ENCODE results near the gene APOL1. TPM values are rescaled to one million over a fixed set of nuclear protein-coding genes. Genes with fewer than 3 reads are reported as not detected.

The APOL1 gene
- polyA plus RNA-seq, 1 of the 3 experiments (the other 2 are of a cell fraction) = 0.56 TPM

DNA sequence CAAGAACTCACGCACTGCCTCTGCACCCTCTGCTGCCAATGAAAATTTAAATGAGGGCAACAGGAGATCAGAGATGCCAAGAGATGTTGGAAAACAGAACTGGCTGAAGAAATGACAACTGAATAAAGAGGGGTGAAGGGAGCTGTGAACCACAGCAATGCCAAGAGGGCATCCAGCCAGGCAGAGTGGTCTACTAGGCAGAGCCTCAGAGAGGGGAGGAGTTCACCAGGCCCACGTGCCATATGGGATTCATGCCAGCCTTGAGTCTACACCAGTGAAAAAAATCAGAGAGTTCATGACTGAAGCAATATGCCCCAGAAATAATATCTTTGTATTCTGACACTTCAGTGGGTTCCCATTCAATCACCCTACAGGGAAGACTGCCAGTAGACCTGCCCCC is 18.0 kb upstream of the APOL1 start:
- H3K4me2 ChIP-seq = no peak overlapping the region
- 81% methylated on average over 2 of the region's 2 CpGs for WGBS (ENCODE audit: low lambda C conversion rate)
- no peak overlapping the region for H2AFZ ChIP-seq (ENCODE audit: low read depth)
- H3K9me2 ChIP-seq = no peaks in the 10 kb centered on the region
- H3F3A ChIP-seq (replicated peaks; ENCODE audit: insufficient read depth) = peaks cover 7% of the 10 kb centered on the region
- H3K4me1 ChIP-seq (ENCODE audit: control insufficient read depth in 1 of 2, insufficient read depth in 2 of 2, low read depth in 1 of 2, low read length in 1 of 2) = peaks cover 10 to 24% of the 10 kb centered on the region in 2 experiments; a peak in 1 of 4 replicates
- no peak overlapping the region for H3K4me3 ChIP-seq (ENCODE audit: low read depth in 2 of 2, low read length in 1 of 2)
- POLR2A ChIA-PET = no interaction called here
- CTCF ChIA-PET = interaction anchor here (1.4 kb wide), 1 partner anchor 39 kb away, joined by 4 read pairs; no protein-coding TSS in a partner anchor
- no peaks in the 10 kb centered on the region for H3K27me3 ChIP-seq (ENCODE audit: insufficient read depth)
- H4K20me1 ChIP-seq (ENCODE audit: insufficient read depth) = no peaks in the 10 kb centered on the region
- no peaks in the 10 kb centered on the region for H3K9me3 ChIP-seq
- peaks cover 5 to 17% of the 10 kb centered on the region in 2 experiments for H3K36me3 ChIP-seq (replicated peaks in 1 of 2; ENCODE audit: control insufficient read depth in 1 of 2, insufficient read depth in 2 of 2, low read length in 1 of 2)
- no peak for DNase-seq
- H3K27ac ChIP-seq (ENCODE audit: low read depth in 2 of 2, low read length in 1 of 2) = no peak overlapping the region
- peaks cover 19% of the 10 kb centered on the region for H3K79me2 ChIP-seq (ENCODE audit: insufficient read depth)
- no peak for TF ChIP-seq MEF2A (IDR thresholded peaks at IDR 0.05; ENCODE audit: borderline replicate concordance, low read depth)
- no peak for TF ChIP-seq ELF1 (IDR thresholded peaks at IDR 0.05)
- TF ChIP-seq POLR2AphosphoS5 (IDR thresholded peaks at IDR 0.05; ENCODE audit: low read depth, low read length) = no peak
- TF ChIP-seq GATA2 (CRISPR knock-in tag; IDR thresholded peaks at IDR 0.05) = no peak
- TF ChIP-seq EZH2phosphoT487 (IDR thresholded peaks at IDR 0.05; ENCODE audit: borderline replicate concordance, low read depth) = no peak
- TF ChIP-seq TEAD4 (IDR thresholded peaks at IDR 0.05; ENCODE audit: borderline replicate concordance, insufficient read depth) = no peak
- TF ChIP-seq, protein P1, sequence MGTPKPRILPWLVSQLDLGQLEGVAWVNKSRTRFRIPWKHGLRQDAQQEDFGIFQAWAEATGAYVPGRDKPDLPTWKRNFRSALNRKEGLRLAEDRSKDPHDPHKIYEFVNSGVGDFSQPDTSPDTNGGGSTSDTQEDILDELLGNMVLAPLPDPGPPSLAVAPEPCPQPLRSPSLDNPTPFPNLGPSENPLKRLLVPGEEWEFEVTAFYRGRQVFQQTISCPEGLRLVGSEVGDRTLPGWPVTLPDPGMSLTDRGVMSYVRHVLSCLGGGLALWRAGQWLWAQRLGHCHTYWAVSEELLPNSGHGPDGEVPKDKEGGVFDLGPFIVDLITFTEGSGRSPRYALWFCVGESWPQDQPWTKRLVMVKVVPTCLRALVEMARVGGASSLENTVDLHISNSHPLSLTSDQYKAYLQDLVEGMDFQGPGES (IDR thresholded peaks at IDR 0.05; ENCODE audit: low read depth, low read length) = no peak
- no peak for TF ChIP-seq RXRA (IDR thresholded peaks at IDR 0.05; ENCODE audit: borderline replicate concordance, low read depth)
- TF ChIP-seq YY1 (IDR thresholded peaks at IDR 0.05; ENCODE audit: low read depth) = no peak
- TF ChIP-seq CHD2 (IDR thresholded peaks at IDR 0.05; ENCODE audit: low read length, partially characterized antibody) = no peak
- no peak for TF ChIP-seq GABPA (IDR thresholded peaks at IDR 0.05; ENCODE audit: low read depth)
- H3K9ac ChIP-seq = no peak overlapping the region

DNA sequence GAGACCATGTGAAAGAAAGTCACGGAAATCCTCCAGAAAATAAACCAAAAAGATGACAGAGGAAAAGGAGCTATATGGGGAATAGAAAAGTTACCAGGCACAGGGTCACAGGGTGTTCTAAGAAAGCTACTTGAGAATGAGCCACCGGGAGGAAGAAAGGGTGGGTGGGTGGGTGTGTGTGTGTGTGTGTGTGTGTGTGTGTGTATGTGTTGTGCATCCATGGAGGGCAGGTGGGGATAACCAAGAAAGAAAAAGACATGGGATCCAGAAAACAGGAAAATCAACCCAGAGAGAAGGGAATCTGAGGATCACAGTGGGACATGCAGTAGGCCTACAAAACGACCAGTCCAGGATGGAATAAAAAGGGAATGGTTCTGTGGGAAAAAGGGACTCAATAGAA is 17.3 kb upstream of the APOL1 start:
- no peak for DNase-seq
- ChIA-PET POLR2A (no interaction called here), CTCF (interaction anchor here (1.4 to 4.7 kb wide), 3 partner anchors 14 to 42 kb away, joined by 4 to 30 read pairs (median 6); no protein-coding TSS in a partner anchor)
- Histone ChIP-seq H3K36me3 (replicated peaks in 1 of 2; ENCODE audit: control insufficient read depth in 1 of 2, insufficient read depth in 2 of 2, low read length in 1 of 2) (peaks cover 5 to 15% of the 10 kb centered on the region in 2 experiments), H3K9me3 (no peaks in the 10 kb centered on the region), H2AFZ (ENCODE audit: low read depth) (no peak overlapping the region), H3K79me2 (ENCODE audit: insufficient read depth) (peaks cover 19% of the 10 kb centered on the region), H3K4me1 (ENCODE audit: control insufficient read depth in 1 of 2, insufficient read depth in 2 of 2, low read depth in 1 of 2, low read length in 1 of 2) (peaks cover 10 to 25% of the 10 kb centered on the region in 2 experiments; a peak in 1 of 4 replicates), H3K4me3 (ENCODE audit: low read depth in 2 of 2, low read length in 1 of 2) (no peak overlapping the region), H3K9me2 (no peaks in the 10 kb centered on the region), H3K27ac (ENCODE audit: low read depth in 2 of 2, low read length in 1 of 2) (no peak overlapping the region), H3K27me3 (ENCODE audit: insufficient read depth) (no peaks in the 10 kb centered on the region), H3F3A (replicated peaks; ENCODE audit: insufficient read depth) (peaks cover 7% of the 10 kb centered on the region), H4K20me1 (ENCODE audit: insufficient read depth) (no peaks in the 10 kb centered on the region), H3K9ac (no peak overlapping the region), H3K4me2 (no peak overlapping the region)
- WGBS (ENCODE audit: low lambda C conversion rate) = 75% methylated on average over 3 of the region's 3 CpGs
- TF ChIP-seq, protein P2, sequence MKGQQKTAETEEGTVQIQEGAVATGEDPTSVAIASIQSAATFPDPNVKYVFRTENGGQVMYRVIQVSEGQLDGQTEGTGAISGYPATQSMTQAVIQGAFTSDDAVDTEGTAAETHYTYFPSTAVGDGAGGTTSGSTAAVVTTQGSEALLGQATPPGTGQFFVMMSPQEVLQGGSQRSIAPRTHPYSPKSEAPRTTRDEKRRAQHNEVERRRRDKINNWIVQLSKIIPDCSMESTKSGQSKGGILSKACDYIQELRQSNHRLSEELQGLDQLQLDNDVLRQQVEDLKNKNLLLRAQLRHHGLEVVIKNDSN (IDR thresholded peaks at IDR 0.05; ENCODE audit: borderline replicate concordance, low read depth) = no peak
- TF ChIP-seq NFIC (IDR thresholded peaks at IDR 0.05; ENCODE audit: borderline replicate concordance) = no peak
